Ovary (tissue), 3 donors: ENCODE data around the gene DCHS2.

Experiments used
- EP300 ChIP-seq: sonication (generic); formaldehyde crosslinking; IDR thresholded peaks from one replicate; pipeline ENCODE4 v1.6.1; 2017; ENCODE audit warnings: antibody characterized with exemption
- TF ChIP-seq, protein P1 (sequence below), 3 donors: fragments of 450-650 bp in 2 of 3; fragments of 200-600 bp in 1 of 3; IDR thresholded peaks; one replicate each; pipeline versions ENCODE4 v1.5.1 to v1.8.0; 2016 to 2022; ENCODE audit warnings: antibody characterized with exemption in 3 of 3, mild to moderate bottlenecking in 1 of 3
- donor health status: DM: no; HTN: no; CAD: no.

DNA sequence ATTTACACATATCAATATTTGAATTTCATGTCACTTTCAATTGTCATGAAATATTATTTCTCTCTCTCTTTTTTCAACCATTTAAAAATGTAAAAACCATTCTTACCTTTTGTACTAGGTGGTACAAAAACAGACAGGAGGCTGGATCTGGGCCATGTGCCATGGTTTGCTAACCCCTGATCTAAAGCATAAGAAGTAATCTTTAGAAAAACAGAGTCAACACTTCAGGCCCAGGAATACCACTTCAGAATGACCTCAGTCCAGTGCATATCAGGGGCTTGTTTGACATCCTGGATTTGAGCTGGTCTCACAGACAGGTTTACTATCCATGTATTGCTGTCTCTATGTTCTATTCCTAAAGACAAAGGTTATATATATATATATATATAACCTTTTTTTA lies 102.5 kb downstream of the DCHS2 start:
- no peak for TF ChIP-seq EP300
- TF ChIP-seq, protein P1, sequence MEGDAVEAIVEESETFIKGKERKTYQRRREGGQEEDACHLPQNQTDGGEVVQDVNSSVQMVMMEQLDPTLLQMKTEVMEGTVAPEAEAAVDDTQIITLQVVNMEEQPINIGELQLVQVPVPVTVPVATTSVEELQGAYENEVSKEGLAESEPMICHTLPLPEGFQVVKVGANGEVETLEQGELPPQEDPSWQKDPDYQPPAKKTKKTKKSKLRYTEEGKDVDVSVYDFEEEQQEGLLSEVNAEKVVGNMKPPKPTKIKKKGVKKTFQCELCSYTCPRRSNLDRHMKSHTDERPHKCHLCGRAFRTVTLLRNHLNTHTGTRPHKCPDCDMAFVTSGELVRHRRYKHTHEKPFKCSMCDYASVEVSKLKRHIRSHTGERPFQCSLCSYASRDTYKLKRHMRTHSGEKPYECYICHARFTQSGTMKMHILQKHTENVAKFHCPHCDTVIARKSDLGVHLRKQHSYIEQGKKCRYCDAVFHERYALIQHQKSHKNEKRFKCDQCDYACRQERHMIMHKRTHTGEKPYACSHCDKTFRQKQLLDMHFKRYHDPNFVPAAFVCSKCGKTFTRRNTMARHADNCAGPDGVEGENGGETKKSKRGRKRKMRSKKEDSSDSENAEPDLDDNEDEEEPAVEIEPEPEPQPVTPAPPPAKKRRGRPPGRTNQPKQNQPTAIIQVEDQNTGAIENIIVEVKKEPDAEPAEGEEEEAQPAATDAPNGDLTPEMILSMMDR (IDR thresholded peaks at IDR 0.05), result no peak
